ENCODE measurements around the gene WNK2.

WNK2 gene

DNA sequence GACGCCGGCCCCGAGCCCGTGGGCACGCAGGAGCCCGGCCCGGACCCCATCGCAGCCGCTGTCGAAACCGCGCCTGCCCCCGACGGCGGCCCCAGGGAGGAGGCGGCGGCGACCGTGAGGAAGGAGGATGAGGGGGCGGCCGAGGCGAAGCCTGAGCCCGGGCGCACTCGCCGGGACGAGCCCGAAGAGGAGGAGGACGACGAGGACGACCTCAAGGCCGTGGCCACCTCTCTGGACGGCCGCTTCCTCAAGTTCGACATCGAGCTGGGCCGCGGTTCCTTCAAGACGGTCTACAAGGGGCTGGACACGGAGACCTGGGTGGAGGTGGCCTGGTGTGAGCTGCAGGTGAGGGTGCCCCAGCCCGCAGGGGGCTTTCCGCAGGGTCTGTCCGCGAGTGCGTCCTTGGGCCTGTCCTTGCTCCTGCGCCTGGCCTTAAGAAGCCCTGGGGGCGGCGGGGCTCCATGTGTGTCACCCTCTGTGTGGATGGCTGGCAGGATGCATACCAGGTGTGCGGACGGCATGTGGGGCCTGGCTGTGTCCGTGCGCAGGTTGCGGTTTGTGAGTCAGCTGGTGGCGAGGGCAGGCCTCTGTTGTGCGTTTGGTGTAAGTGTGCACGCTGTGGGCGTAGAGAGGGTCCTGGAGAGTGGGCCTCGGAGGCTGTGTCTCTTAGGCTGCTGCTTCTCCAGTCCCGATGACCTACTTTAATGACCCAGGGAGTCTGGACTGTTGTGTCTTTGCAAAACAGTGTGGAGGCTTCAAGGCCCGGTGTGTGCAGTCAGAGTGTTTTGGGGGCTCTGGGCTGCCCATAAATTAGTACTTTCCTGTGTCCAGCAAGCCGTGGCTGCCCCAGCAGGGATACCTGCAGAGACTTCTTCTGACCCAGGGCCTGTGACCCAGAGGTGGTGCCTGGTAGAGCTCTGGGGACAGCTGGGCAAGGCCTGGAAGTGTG lies 1.6 kb downstream of the WNK2 start:
- DNase-seq (ENCODE audit: low read depth), result no peak

DNA sequence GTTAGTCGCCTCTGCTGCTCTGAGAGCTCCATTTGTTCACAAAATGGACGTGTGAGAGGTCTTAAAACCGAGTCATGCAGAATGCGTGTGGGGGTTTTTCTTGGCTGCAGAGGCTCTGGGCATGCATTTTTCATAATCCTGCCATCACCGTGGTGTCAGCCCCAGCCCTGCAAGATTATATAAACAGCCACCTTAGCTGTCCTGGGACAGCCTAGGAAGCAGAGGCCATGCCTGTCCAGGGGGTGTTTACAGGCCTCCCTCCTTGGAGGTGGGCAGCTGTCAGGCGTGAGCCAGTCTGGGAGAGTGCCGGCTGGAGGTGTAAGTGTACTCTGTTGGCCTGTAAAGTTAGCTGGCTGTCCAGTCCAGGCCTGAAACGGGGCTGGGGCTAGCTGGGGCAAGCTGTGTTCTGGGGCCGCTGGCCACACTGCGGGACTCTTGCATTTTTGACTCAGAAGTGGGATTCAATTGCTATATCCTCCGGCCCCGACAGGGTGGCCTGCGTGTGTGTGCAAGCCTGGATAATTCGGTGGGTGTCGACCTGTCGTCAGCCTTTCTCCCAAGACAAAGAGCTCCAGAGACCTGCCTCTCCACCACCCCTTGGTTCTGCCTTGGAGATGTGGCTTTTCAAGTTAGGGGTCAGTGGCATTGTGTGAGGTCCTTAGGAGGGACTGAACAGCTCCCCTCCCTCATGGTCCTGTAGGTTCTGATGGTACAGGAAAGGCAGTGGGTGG lies 2.4 kb downstream of the WNK2 start:
- no peak for DNase-seq (ENCODE audit: low read depth)

DNA sequence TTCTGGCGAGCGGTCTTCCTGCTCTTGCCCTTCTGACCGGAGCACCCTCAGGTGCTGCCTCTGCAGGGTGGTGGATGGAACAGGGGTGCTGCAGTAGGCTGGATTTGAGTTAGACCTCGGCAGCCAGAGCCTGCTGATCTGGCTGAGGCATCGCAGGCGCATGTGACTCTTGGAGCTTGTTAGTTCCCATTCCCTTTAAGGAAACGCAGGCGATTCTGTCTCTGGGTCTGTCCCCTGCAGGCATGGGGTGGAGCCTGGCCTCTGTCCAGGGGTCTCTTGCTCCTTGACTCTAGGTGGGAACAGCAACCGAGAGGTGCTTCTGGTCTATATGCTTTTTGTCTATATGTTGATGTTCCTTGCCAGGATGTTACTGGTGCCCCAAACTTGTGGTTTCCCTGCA lies 3.1 kb downstream of the WNK2 start:
- no peak for DNase-seq (ENCODE audit: low read depth)

DNA sequence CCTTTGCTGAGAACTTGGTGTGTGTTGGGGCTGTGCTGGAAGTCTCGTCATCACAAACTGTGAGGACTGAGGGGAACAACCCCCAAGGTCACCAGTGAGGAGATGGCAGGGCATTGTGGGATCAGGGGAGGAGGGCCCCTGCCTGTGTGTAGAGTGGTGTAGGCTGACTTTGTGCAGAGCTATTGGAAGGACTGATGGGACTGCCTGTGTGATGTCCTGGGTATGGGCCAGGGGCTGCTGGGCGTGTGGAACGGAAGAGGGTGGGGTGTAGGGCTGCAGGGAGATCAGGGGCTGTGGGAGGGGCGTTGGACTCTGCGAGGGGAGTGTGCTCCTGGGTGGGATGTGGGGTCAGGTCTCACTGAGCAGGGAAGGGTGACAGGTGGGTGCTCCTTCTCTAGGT lies 3.6 kb downstream of the WNK2 start:
- no peak for DNase-seq (ENCODE audit: low read depth)

DNA sequence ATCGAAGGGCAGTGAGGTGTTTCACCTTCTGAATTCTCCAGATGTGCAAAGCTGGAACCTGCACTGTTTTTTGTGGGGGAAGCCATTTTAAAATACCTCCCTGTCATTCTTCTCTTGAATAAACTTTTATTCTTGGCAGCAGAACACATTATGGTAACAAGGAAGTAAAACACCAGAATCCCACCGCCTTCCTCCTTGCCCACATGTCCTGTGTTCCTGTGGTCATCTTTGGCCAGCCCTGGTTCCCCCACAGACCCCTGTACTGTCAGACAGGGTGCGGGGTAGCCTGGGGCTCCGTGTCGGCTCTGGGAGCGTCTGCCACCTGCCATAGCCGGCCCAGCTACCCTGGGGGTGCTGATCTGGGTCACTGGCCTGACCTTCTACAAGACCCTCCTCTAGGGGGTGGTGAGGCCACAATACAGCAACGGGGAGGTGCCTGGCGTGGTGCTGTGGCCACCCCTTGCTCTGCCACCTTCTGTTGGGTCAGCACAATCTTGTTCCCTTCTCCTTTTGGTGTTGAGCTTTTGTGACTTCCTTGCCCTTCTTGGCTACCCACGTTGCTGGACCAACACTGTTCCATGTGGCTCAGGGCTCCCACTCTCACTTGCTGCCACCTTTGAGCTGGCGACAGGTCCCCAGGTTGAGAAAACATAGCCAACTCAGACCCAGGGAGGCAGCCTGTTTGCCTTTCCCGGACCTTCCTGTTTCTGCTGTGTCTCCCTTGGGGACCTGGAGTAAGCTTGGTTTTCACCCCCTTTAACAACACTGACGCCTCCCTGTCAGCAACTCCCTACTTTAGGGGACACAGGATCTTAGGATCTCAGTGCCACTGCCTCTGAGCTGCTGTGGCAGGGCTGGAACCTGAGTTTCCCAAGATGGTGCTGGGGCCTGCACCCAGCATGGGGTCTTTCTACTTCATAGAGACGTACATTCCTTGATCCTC lies 4.8 kb downstream of the WNK2 start:
- no peak for DNase-seq (ENCODE audit: low read depth)

DNA sequence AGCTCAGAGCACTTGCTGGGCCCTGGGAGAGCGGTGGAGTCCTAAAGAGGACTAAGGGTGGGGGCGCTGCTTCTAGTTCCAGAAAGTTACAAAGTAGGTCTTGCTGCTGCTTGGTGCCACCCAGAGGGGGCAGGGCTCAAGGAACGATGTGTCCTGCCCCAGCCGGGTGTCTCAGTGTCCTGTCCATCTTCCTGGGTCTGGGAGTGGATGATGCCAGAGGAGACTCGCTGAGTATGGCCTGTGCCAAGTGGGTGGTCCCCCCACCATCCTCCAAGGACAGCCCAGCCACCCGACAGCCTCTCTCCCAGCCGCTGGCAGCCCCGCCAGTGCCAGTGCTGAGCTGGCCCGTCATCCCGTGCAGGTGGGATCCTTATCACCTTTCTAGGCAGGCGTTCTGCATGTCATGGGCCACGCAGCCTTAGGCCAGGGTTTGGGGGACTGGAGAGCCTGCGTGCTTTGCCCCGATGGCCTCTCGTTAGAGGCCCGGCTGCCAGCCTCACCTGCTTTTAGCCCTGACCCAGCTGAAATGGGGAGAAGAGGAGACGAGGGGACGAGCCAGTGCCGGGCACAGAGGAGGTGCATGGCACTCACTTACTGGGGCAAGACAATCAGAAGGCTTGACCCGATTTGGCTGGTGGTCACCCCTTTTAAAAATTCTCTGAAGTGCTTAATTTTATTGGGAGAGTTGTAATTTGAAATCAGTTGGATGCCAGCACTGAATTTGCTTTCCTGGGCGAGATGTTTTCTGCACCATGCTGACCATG lies 5.6 kb downstream of the WNK2 start:
- DNase-seq (ENCODE audit: low read depth), result no peak

DNA sequence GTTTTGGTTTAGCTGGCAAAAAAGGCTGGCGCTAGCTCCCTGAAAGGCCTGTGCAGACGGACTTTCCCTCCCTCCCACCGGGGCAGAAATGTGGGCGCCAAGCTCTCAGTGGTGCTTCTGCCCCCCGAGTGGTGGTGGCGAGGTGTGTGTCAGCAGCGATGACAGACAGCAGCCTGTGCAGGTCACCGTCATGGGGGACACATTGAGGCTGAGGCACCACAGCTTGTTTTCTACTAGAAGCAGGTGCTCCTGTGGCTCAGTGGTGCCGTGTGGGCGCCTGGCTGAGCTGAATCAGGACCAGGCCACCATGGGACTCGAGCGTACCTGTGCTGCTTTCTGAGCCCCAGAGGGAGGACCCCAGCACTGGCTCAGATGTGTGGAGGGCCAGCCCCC lies 6.2 kb downstream of the WNK2 start:
- DNase-seq (ENCODE audit: low read depth), result no peak

DNA sequence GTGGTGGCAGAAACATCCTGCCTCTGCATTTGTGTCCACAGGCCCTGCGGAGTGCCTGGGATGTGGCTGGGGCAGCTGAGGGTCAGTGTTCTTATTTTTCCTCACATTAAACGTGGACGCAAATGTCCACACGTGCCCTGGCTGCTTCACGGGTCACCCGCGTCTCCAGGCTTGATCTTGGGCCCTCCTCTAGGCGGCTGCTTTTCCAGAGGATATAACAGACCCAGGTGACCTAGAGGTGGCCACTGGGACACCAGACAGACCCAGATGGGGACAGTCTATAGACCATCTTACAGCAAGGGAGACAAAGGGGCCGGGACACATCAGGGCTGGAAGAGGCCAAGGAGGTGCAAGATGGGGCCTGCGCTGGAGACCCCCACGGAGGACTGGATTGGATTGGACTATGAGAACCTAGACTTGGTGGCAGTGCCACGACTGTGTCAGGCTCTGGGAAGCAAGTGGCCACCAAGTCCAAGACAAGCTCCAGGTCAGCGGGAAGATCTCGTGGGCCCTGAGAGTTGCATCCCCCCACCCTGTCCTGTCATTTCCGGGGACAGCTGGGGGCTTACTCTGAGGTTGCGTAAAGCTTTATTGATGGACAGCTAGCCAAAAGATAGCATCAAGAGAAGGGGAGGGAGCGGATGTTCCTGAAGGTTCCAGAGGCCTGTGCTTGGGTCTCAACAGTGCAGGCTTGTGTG lies 6.9 kb downstream of the WNK2 start:
- no peak for DNase-seq (ENCODE audit: low read depth)

DNA sequence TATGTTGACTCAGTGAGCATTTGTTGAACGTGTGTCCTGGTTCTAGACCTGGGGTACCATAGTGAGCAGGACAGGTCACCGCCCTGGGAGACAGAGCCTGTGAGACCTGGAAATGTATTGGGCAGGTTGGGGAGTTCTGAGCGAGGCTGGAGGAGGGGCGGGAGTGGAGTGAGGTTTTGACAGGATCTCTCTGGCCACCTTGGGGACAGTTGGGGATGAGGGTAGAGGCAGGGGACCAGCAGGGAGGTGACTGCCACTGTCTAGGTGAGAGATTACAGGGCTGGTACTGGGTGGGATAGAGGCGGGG lies 7.4 kb downstream of the WNK2 start:
- DNase-seq (ENCODE audit: low read depth), result no peak

DNA sequence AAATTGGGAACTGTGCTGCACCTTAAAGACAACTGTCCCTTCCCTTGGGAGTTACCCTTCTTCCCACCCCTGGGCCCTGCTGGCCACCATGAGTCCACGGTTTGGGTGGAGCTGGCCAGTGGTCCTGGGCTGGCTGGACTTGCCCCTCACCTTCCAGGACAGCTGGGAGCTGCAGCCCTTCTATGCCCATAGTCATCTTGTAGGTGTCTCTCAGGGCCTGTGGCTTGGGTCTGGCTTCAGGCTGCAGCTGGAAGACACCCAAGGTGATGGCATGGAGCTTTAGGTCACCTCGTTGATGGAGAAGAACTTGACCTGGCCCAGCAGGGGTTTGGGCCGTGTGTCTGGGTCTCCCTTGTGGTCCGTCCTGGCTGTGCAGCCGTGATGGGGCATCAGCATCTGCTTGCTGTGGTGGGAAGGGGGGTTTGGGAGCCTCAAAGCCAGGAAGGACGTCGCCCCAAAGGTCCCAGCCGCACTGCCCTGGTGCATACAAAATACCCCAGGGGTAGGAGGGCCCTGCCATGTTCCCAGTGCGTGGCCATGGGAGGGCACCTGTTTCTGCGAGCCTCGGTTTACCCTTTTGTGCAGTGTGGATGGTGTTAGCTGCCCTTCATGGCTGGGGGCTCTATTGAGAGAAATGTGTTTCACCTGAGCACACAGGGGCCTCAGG lies 8.9 kb downstream of the WNK2 start:
- DNase-seq (ENCODE audit: low read depth), result no peak

DNA sequence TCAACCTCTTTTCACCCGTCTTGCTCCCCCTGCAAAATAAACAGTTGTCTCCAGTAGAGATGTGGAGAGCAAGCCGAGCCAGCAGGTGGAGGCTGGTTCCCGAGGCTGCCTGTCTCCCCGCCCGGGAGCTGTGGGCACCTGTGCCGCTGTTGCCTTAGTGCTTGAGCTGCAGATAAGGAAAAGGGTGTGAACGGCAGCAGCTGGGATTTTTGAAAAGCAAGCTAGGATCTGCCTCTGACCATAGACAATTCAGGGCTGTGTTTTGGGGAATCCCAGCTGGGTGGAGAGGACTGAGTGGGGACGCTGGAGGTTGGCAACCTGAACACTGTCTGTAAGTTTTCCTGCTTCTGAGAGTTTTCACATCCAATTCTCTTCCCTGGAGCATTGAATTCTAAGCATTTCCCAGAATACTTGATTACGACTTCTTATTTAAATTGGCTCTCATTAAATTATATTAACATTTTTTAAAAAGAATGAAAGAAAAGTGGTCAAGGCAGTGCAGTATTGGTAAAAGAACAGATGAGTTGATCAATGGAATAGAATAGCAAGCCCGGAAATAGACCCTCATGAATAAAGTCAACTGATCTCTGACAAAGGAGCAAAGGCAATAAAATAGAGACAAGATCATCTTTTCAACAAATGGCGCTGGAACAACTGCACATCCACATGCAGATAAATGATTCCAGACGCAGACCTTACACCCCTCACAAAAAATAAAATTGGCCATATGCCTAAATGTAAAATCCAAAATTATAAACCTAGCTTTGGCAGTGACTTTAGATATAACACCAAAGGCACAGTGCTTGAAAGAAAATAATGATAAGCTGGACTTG lies 9.7 kb downstream of the WNK2 start:
- no peak for DNase-seq (ENCODE audit: low read depth)

DNA sequence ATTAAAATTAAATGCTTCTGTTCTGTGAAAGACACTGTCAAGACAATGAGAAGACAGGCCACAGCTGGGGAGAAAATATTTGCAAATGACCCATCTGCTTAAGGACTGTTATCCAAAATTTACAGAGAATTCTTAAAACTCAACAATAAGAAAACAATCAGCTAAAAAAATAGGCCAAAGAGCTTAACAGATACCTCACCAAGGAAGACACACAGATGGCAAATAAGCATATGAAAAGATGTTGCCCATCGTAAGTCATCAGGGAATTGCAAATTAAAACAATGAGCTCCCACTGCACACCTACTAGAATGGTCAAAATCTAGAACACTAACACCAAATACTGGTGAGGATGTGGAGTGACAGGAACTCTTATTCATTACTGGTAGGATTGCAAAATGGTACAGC lies 10.3 kb downstream of the WNK2 start:
- DNase-seq (ENCODE audit: low read depth), result no peak

DNA sequence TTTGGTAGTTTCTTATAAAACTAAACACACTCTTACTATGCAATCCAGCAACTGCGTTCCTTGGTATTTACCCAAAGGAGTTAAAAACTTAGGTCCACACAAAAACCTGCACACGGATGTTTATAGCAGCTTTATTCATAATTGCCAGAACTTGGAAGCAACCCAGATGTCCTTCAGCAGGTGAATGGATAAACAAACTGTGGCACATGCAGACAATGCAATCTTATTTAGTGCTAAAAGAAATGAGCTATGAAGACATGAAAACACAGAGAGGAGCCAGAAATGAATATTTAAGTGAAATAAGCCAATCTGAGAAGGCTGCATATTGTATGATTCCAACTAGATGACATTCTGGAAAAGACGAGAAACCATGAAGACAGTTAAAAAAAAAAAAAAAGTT lies 10.7 kb downstream of the WNK2 start:
- no peak for DNase-seq (ENCODE audit: low read depth)

DNA sequence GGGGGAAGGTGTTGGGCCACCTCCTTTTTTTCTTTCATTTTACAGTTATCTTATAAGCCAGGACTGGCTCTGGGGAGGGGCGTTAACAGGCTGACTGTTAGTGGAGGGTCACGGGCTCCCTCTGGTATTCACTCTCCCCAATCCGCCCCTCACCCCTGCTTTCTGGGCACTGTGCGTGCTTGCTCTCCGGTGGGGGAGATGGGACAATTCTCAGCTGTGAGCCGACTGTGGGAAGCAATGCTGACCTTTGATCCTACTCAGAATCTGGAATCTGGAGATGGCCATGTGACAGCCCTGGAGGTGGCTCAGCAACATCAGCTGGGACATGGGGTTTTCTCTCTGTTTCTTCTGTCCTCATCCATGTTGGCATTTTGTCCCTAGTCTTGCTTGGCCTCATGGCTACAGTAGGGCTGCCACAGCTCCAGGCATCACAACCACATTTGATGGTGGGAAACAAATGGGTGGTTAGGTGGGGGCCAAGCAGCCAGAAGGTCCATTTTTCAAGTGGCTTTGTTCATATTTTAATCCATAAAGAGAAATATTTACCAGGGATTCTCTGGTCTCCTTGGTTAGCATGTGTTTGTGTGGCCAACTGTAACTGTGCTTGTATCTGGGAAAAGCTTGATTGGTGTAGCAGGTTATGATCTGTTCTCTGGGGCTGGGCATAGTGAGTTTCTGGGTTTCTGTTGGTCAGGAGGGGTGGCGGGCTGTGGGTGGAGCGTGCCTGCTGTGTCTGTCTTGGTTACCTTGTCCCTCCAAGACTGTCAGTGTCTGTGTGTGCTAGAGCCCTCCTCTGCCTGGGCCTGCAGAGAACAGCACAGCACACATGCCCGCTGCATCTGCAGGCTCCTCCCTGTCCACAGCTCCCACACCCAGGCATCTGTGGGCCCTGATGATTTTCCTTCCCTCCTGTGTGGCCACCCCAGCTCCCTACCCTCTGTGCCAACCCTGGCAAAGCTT lies 12.4 kb downstream of the WNK2 start:
- no peak for DNase-seq (ENCODE audit: low read depth)

DNA sequence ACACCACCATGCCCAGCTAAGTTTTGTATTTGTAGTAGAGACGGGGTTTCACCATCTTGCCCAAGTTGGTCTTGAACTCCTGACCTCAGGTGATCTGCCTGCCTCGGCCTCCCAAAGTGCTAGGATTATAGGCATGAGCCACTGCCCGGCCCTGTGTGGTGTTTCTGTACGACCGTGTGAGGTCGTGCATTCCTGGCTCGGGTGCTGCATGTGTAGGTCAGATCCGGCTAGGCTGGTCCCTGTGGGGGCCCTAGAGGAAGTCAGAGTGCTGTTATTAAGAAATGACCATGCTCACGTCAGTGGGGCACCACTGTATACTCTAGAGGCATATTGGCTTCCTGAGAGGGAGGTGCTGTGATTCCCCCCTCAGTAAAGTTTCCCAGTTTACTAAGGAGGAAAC lies 13.7 kb downstream of the WNK2 start:
- DNase-seq (ENCODE audit: low read depth), result no peak

DNA sequence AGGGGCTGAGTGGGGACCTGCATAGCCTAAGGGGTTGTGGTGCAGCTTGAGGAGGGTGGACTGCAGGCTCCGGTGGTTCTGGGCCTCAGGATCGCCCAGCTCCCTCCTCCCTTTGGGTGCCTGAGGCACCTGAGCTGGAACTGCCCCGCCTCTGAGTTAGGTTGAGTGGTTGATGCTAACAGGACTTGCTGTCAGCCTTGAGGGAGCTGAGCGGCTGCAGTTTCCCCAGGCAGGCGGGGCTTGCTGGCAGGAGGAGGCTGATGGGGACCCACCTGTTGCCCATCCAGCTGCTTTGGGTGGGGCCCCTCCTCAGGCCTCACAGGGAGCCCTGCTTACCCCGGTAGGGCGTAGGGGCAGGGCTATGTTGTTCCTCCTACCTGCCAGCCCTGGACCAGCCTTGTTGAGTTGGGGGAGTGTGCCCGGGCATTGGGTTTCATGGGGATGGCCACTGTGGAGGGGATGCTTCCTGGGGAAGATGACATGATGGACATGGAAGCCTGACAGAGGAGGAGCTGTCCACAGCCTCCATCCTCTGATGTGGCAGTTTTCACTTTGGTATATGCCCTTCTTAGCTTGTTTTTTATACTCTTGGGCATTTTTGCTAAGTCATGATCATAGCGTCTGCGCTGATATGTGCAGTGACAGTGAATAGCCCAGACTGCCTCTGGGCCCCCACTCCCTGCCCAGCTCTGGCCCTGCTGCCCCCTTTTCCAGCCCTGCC lies 14.3 kb downstream of the WNK2 start:
- DNase-seq (ENCODE audit: low read depth), result no peak

DNA sequence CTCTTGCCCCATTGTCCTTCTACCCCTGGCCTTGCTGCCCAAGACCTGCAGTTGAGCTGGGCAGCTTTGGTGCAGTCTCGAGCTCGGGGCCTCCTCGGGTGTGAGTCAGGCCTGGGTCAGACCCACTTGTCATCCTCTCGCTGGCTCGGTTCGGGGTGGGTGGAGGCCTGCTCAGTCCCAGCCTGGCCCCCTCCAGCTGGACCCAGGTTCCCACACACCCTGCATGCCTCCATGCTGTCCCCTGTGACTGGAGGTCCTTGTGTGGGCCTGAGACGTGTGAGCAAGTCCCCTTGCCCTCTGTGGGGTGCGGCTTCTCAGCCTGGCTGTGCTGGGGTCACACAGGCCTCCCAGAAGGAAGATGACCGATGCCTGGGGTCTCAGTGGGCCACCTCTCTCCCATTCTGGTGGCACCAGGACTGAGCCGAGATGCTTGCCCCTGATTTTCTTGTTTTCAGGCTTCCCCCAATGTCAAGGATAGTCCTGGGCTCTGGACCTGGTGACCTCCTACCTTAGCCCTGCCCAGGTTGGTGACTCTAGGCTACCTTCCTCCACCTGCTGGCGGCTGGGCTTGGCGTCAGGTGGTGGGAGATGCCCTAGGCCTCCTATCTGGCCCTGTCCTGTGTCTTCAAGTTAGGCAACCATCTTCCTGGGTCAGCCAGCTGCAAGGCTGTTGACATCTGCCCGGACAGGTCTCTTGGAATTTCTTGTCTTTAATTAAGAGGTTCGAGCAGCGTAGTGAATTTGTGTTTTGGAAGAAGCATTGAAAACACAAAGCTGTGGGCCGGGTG lies 15.1 kb downstream of the WNK2 start:
- DNase-seq (ENCODE audit: low read depth), result no peak

All from activated gamma-delta T cell treated with anti-CD3 and anti-CD28 coated beads, Interleukin-2, amount 50 U/mL, for 16 hours (primary cell).